Activated CD4-positive, alpha-beta memory T cell treated with anti-CD3 and anti-CD28 coated beads, Interleukin-2, amount 10 ng/mL, durations not matched to agents 7 days and 5 days (primary cell): ENCODE results near the gene KRTAP10-12. TPM values are rescaled to one million over a fixed set of nuclear protein-coding genes. Genes with fewer than 3 reads are reported as not detected.

Source experiments
- CTCF ChIA-PET: fragments of 350-600 bp; sonication (Branson Sonifier 250); formaldehyde crosslinking; loops from one replicate; lab custom pipeline; 2021; ENCODE audit warnings: antibody characterized with exemption, inconsistent platforms; lab: Charles Lee
- POLR2A ChIA-PET: fragments of 350-600 bp; sonication (Branson Sonifier 250); formaldehyde crosslinking; loops from one replicate; lab custom pipeline; 2021; ENCODE audit warnings: antibody characterized with exemption; lab: Charles Lee
- DNase-seq: peaks from one replicate; pipeline ENCODE4 v3.0.0-alpha.2; 2020
- H3K27ac Mint-ChIP-seq: one replicate; pipeline ENCODE4 v1.8.0; 2021; ENCODE audit warnings: mild to moderate bottlenecking, mixed read lengths
- H3K27me3 Mint-ChIP-seq: one replicate; pipeline ENCODE4 v1.8.0; 2021; ENCODE audit warnings: mixed read lengths
- H3K36me3 Mint-ChIP-seq: one replicate; pipeline ENCODE4 v1.8.0; 2021; ENCODE audit warnings: low read depth, mixed read lengths
- H3K4me1 Mint-ChIP-seq: one replicate; pipeline ENCODE4 v1.8.0; 2021; ENCODE audit warnings: mixed read lengths
- H3K4me3 Mint-ChIP-seq: one replicate; pipeline ENCODE4 v1.8.0; 2021; ENCODE audit warnings: mild to moderate bottlenecking, mixed read lengths
- H3K9me3 Mint-ChIP-seq: one replicate; pipeline ENCODE4 v1.8.0; 2021; ENCODE audit warnings: mixed read lengths
- total RNA-seq, 2 experiments: library from RNA; stranded (reverse); gene quantifications; one replicate each; pipeline ENCODE4 v1.2.3, GENCODE V29; 2021

KRTAP10-12 gene
- total RNA-seq, 2 experiments from 2014 or later, result not detected

GRCh38 chr21:44738621-44739020 is 41.6 kb downstream of the KRTAP10-12 start:
- no peak overlapping the region for H3K4me3 Mint-ChIP-seq
- H3K9me3 Mint-ChIP-seq, result no peaks in the 10 kb centered on the region
- no peak for DNase-seq
- ChIA-PET POLR2A (no interaction called here), CTCF (no interaction called here)
- no peaks in the 10 kb centered on the region for H3K36me3 Mint-ChIP-seq
- H3K27me3 Mint-ChIP-seq, result peaks cover 6% of the 10 kb centered on the region
- H3K4me1 Mint-ChIP-seq, result no peaks in the 10 kb centered on the region
- no peak overlapping the region for H3K27ac Mint-ChIP-seq

DNA sequence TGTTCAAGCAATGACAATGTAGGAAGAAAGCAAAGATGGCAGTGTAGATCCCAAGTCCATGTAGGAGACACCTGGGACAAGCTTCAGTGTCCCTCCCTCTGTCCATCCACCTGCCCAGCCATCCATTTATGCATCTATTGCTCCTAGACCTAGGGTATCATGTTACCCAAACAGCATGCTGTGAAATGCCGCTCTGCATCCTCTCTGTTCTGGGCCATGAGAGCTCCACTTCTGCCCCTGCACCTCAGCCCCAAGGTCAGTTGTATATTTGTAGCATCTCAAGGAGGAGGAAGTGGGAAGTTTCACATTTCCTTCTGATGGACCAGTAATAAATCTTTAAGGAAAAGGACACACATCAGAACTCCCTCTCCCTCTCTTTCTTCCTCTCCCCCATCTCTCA is 42.3 kb downstream of the KRTAP10-12 start:
- Mint-ChIP-seq H3K27ac (no peak overlapping the region), H3K4me3 (no peak overlapping the region), H3K27me3 (peaks cover 8% of the 10 kb centered on the region), H3K36me3 (no peaks in the 10 kb centered on the region), H3K9me3 (no peaks in the 10 kb centered on the region), H3K4me1 (no peaks in the 10 kb centered on the region)
- CTCF ChIA-PET, result interaction anchor here (2.0 kb wide), 2 partner anchors 54 to 229 kb away, joined by 8 to 15 read pairs; no protein-coding TSS in a partner anchor
- no peak for DNase-seq
- POLR2A ChIA-PET, result interaction anchor here (0.7 to 1.4 kb wide), 2 partner anchors 16 to 227 kb away, joined by 3 to 6 read pairs; no protein-coding TSS in a partner anchor

- no peaks in the 10 kb centered on the region for H3K36me3 Mint-ChIP-seq
- ChIA-PET POLR2A (interaction anchor here (0.6 kb wide), 1 partner anchor 13 kb away, joined by 3 read pairs; no protein-coding TSS in a partner anchor), CTCF (interaction anchor here (0.9 to 2.0 kb wide), 4 partner anchors 53 to 230 kb away, joined by 3 to 15 read pairs (median 6); no protein-coding TSS in a partner anchor)
- H3K9me3 Mint-ChIP-seq, result no peaks in the 10 kb centered on the region
- no peak overlapping the region for H3K27ac Mint-ChIP-seq
- H3K4me3 Mint-ChIP-seq, result no peak overlapping the region
- DNase-seq, result no peak
- H3K27me3 Mint-ChIP-seq, result peaks cover 8% of the 10 kb centered on the region
- H3K4me1 Mint-ChIP-seq, result no peaks in the 10 kb centered on the region
Measured at GRCh38 chr21:44740742-44741141, 43.8 kb downstream of the KRTAP10-12 start.

DNA sequence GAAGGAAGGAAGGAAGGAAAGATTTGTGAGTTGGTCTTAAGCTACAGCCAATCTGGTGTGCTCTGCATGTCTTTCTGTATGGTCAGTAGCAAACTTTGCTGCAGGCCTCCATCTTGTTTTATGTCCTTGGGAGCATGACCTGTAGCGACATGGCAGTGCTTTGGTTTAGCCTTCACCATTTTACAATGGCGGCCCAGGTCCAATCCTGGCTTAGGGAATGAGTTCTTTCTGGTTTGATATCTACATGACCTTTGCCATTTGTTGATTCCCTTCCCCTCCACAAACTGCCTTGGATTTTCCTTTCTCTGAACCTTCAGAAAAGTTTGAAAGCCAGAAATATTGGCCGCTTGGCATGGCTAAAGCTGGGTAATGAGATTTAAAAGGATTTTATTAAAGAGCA is 44.9 kb downstream of the KRTAP10-12 start:
- Mint-ChIP-seq H3K9me3 (no peaks in the 10 kb centered on the region), H3K4me1 (no peaks in the 10 kb centered on the region), H3K4me3 (no peak overlapping the region), H3K36me3 (no peaks in the 10 kb centered on the region), H3K27me3 (peaks cover 10% of the 10 kb centered on the region), H3K27ac (no peak overlapping the region)
- POLR2A ChIA-PET, result no interaction called here
- CTCF ChIA-PET, result interaction anchor here (0.6 to 2.7 kb wide), 9 partner anchors 13 to 232 kb away, joined by 3 to 16 read pairs (median 4); no protein-coding TSS in a partner anchor
- no peak for DNase-seq

GRCh38 chr21:44742418-44743153 is 45.6 kb downstream of the KRTAP10-12 start:
- DNase-seq, result no peak
- no peak overlapping the region for H3K4me3 Mint-ChIP-seq
- H3K27me3 Mint-ChIP-seq, result peaks cover 11% of the 10 kb centered on the region
- CTCF ChIA-PET, result interaction anchor here (0.6 to 2.7 kb wide), 9 partner anchors 14 to 232 kb away, joined by 3 to 16 read pairs (median 4); no protein-coding TSS in a partner anchor
- POLR2A ChIA-PET, result no interaction called here
- H3K4me1 Mint-ChIP-seq, result no peaks in the 10 kb centered on the region
- H3K9me3 Mint-ChIP-seq, result no peaks in the 10 kb centered on the region
- H3K36me3 Mint-ChIP-seq, result no peaks in the 10 kb centered on the region
- H3K27ac Mint-ChIP-seq, result no peak overlapping the region

Other genes with a start within 250 kb of the KRTAP10-12 start
- 1 to 10 TPM; 3.7 to 3.8 TPM for gene LRRC3, start 241.7 kb upstream of the KRTAP10-12 start, total RNA-seq
- not detected for gene KRTAP10-1, start 157.0 kb upstream of the KRTAP10-12 start, total RNA-seq
- gene KRTAP10-2, start 145.7 kb upstream of the KRTAP10-12 start, total RNA-seq, result not detected
- not detected for gene KRTAP10-3, start 138.4 kb upstream of the KRTAP10-12 start, total RNA-seq
- gene KRTAP10-4, start 123.4 kb upstream of the KRTAP10-12 start, total RNA-seq, result not detected
- gene KRTAP10-5, start 116.6 kb upstream of the KRTAP10-12 start, total RNA-seq, result not detected
- not detected for gene KRTAP10-6, start 104.7 kb upstream of the KRTAP10-12 start, total RNA-seq
- not detected for gene KRTAP10-7, start 96.6 kb upstream of the KRTAP10-12 start, total RNA-seq
- gene KRTAP10-8, start 85.1 kb upstream of the KRTAP10-12 start, total RNA-seq, result not detected
- not detected for gene KRTAP10-9, start 70.1 kb upstream of the KRTAP10-12 start, total RNA-seq
- not detected for gene KRTAP10-10, start 59.8 kb upstream of the KRTAP10-12 start, total RNA-seq
- not detected for gene KRTAP10-11, start 50.8 kb upstream of the KRTAP10-12 start, total RNA-seq
- not detected for gene KRTAP12-4, start 42.5 kb upstream of the KRTAP10-12 start, total RNA-seq
- gene KRTAP12-3, start 39.2 kb upstream of the KRTAP10-12 start, total RNA-seq, result not detected
- gene KRTAP12-2, start 30.2 kb upstream of the KRTAP10-12 start, total RNA-seq, result not detected
- gene KRTAP12-1, start 15.0 kb upstream of the KRTAP10-12 start, total RNA-seq, result not detected
- not detected for gene TSPEAR, start 14.4 kb downstream of the KRTAP10-12 start, total RNA-seq
- gene UBE2G2, start 104.6 kb downstream of the KRTAP10-12 start, total RNA-seq, result 10 to 100 TPM; 70.7 to 74.0 TPM
- gene SUMO3, start 120.9 kb downstream of the KRTAP10-12 start, total RNA-seq, result 10 to 100 TPM; 86.5 to 89.0 TPM
- gene PTTG1IP, start 176.5 kb downstream of the KRTAP10-12 start, total RNA-seq, result 10 to 100 TPM; 80.3 to 82.6 TPM
- gene ITGB2, start 223.7 kb downstream of the KRTAP10-12 start, total RNA-seq, result 100 to 1,000 TPM; 631 to 642 TPM
- 10 to 100 TPM; 42.4 to 47.0 TPM for gene SLX9, start 242.9 kb downstream of the KRTAP10-12 start, total RNA-seq